ENCODE results near the gene PIM1. TPM values are rescaled to one million over a fixed set of nuclear protein-coding genes. Genes with fewer than 3 reads are reported as not detected.
A peak's percentile ranks its signal among the peaks of the same experiment; 100 is the strongest.
"Not testable (repeated sequence)": the region's sequence is repeated elsewhere in the genome, so short reads cannot be mapped to it uniquely, and the experiment has no call there.

PIM1 gene
- 100 to 1,000 TPM; 334 to 429 TPM for total RNA-seq

DNA sequence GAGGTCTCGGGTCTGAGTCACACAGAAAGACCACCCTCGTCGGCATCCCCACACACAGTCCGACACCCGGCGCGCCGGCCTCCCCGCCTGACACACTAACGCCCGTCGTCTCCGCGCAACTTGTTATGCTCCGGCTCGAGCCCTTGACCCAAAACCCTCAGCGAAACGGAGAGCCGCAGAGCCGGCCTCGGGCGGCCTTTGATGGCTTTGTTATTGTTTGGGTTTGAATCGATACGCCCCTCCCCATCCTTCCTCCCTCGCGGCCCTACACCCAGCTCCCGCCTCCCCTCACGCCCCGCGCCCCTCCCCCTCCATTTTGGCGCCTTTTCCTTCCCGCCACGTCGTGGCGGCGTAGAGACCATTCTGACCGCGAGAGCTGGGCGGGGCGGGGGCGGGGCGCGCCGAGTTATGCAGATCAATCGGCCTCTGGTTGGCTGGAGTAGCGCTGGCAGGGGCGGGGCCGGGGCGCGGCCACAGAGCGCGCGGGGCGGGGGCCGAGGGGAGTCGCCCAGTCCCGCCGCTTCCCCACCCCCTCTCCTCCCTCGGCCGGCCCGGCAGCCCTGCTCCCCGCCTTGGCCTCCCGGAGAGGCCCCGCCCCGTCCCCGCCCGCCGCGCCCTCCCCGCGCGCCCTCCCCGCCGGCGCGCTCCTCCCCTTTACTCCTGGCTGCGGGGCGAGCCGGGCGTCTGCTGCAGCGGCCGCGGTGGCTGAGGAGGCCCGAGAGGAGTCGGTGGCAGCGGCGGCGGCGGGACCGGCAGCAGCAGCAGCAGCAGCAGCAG, at the start of gene PIM1:
TSS of gene PIM1 (plus strand) at position 657 of the 777 bp plus-strand sequence. CDS start 424 bp downstream, outside the sequence.
- ATAC-seq (replicated peaks in 1 of 2) (peak; percentile 79 to 81), DNase-seq (peak; percentile 97)
- H3K4me1 Mint-ChIP-seq (ENCODE audit: low read depth), result peaks cover 40% of the 10 kb centered on the region
- H3K4me3 Mint-ChIP-seq, result peak within 1 kb of the TSS; percentile 94 to 99
- H3K36me3 Mint-ChIP-seq (ENCODE audit: insufficient read depth in 2 of 2), result peaks cover 34 to 38% of the 10 kb centered on the region in 2 donors
- peak within 1 kb of the TSS; percentile 98 for H3K27ac Mint-ChIP-seq
- H3K27me3 Mint-ChIP-seq (ENCODE audit: low read depth), result no peaks in the 10 kb centered on the region
- no peaks in the 10 kb centered on the region for H3K9me3 Mint-ChIP-seq

DNA sequence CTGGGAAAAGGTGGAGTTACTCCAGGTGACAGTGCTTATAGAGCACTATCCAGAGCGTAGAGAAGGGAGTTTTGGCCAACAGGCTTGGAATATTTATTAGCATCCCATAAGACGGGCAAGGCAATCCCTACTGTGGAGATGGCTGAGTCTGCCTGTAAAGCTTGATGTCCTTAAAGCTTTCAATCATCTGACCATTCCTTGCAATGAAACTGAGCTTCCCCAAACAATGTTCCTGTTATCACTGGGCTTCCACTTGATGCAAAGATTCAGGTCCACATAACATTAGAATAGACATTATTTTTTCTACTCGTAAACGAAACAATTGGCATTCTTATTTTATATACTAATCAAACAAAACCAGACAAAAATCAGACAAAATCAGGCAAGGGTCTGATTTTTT, 48.4 kb upstream of the PIM1 start:
- DNase-seq, result no peak
- H3K36me3 Mint-ChIP-seq (ENCODE audit: insufficient read depth in 2 of 2), result no peaks in the 10 kb centered on the region
- no peaks in the 10 kb centered on the region for H3K9me3 Mint-ChIP-seq
- ATAC-seq (replicated peaks in 1 of 2), result no peak
- H3K4me3 Mint-ChIP-seq, result no peak overlapping the region
- peaks cover 6% of the 10 kb centered on the region for H3K4me1 Mint-ChIP-seq (ENCODE audit: low read depth)
- peaks cover 15% of the 10 kb centered on the region for H3K27me3 Mint-ChIP-seq (ENCODE audit: low read depth)
- H3K27ac Mint-ChIP-seq, result no peak overlapping the region

DNA sequence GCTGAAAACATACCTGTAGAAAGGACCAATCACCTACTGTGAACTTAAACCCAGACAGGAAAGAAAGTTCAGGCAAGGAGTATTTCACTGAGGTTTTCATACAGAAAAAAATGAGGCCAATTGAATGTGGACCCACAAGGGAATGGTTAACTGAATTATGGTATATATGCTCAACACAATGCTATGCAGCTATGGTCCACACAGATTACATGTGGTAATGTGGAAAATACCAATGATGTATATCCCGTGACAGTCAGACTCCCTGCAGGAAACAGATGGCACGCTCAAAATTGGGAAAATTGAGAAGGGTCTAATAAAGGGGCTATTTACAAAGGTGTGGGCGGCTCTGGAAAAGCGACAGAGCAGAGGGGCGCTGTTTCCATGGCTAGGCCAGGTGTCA, 47.1 kb upstream of the PIM1 start:
- Mint-ChIP-seq H3K27ac (no peak overlapping the region), H3K27me3 (ENCODE audit: low read depth) (peaks cover 15% of the 10 kb centered on the region), H3K9me3 (no peaks in the 10 kb centered on the region), H3K36me3 (ENCODE audit: insufficient read depth in 2 of 2) (no peaks in the 10 kb centered on the region), H3K4me1 (ENCODE audit: low read depth) (peaks cover 6% of the 10 kb centered on the region), H3K4me3 (no peak overlapping the region)
- no peak for DNase-seq
- ATAC-seq (replicated peaks in 1 of 2), result no peak

DNA sequence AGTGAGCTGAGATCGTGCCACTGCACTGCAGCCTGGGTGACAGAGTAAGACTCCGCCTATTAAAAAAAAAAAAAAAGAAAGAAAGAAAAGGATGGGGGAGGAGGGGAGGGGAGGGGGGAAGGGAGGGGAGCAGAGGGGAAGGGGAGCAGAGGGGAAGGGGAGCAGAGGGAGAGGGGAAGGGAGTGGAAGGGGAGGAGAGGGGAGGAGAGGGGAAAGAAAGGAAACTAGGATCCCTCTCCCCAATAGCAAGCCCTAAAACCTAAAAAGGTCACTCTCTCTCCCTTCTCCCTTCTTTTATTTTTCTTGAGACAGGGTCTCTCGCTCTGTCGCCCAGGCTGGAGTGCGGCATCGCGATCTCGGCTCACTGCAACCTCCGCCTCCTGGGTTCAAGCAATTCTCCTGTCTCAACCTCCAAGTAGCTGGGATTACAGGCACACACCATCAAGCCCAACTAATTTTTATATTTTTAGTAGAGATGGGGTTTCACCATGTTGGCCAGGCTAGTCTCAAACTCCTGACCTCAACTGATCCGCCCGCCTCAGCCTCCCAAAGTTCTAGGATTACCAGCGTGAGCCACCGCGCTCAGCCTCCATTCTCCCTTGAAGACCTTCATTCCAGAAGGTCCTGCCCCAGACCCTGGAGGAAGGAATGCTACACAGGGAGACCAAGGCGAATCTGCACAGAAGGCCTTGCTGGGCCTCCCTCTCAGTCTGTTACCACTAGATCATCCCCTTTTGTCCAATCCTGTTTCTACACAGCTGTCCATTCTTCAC, 45.8 kb upstream of the PIM1 start:
- Mint-ChIP-seq H3K36me3 (ENCODE audit: insufficient read depth in 2 of 2) (no peaks in the 10 kb centered on the region), H3K9me3 (no peaks in the 10 kb centered on the region), H3K4me3 (no peak overlapping the region), H3K4me1 (ENCODE audit: low read depth) (peaks cover 4% of the 10 kb centered on the region), H3K27ac (no peak overlapping the region), H3K27me3 (ENCODE audit: low read depth) (peaks cover 15% of the 10 kb centered on the region)
- DNase-seq, result no peak
- ATAC-seq (replicated peaks in 1 of 2), result no peak

DNA sequence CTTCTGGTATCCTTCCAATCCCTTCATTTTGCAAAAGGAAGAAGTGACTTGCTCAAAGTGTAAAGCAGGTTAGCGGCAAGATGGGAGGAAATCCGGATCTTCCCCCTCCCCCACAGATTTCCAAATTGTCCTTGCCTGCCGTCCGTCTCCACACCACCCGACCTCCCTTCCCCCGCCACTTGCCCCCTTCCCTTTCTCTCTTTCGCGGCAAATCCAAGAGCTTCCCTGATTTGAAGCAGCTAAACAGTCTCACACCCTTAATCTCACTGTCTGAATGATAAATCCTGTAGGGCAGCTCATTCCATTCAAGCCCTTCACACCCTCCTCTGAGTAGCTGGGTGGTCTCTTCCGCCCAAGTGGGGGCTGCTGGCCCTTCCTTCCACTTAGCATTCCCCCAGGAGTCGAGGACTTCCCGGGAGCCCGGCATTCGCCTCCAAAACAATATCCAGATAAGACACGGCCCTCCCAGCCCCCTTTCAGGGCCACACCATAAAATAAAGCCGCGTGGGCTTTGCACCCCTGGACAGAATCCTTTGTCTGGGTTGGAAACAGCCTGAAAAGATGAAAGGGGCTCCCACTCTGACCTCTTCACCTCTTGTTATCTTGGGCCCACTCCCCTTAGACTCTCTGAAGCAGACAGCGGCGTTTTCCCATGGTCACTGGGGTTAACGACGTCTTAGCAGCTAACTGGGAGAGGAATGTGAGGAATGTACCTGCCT, 44.0 kb upstream of the PIM1 start:
- no peaks in the 10 kb centered on the region for H3K36me3 Mint-ChIP-seq (ENCODE audit: insufficient read depth in 2 of 2)
- no peaks in the 10 kb centered on the region for H3K4me1 Mint-ChIP-seq (ENCODE audit: low read depth)
- no peak overlapping the region for H3K27ac Mint-ChIP-seq
- peaks cover 15% of the 10 kb centered on the region for H3K27me3 Mint-ChIP-seq (ENCODE audit: low read depth)
- ATAC-seq (replicated peaks in 1 of 2), result no peak
- no peaks in the 10 kb centered on the region for H3K9me3 Mint-ChIP-seq
- DNase-seq, result no peak
- no peak overlapping the region for H3K4me3 Mint-ChIP-seq

DNA sequence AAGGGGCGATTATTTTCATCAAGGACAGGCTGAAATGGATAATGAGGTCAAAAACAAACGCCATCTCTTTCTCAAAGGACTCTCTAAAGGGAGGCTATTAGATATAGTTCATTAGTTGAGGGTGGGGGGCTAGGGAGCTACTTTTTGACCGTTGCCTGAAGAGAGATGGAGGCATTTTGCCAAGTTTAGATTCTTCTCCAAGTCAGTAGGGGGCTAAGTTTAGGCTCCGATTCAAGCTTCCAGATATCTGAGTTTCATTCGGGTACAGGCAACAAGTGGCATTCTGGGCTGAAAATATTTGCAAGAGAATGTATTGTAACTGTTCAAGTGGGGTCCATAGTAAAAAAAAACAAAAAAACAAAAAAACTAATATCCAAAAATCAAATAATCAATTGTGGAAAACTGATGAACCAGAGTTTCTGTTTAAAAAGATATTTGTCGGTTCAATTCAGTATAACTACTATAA, 43.4 kb upstream of the PIM1 start:
- Mint-ChIP-seq H3K36me3 (ENCODE audit: insufficient read depth in 2 of 2) (no peaks in the 10 kb centered on the region), H3K27ac (no peak overlapping the region), H3K27me3 (ENCODE audit: low read depth) (peaks cover 15% of the 10 kb centered on the region), H3K4me1 (ENCODE audit: low read depth) (peaks cover under 1% of the 10 kb centered on the region), H3K9me3 (no peaks in the 10 kb centered on the region), H3K4me3 (no peak overlapping the region)
- no peak for ATAC-seq (replicated peaks in 1 of 2)
- DNase-seq, result no peak

DNA sequence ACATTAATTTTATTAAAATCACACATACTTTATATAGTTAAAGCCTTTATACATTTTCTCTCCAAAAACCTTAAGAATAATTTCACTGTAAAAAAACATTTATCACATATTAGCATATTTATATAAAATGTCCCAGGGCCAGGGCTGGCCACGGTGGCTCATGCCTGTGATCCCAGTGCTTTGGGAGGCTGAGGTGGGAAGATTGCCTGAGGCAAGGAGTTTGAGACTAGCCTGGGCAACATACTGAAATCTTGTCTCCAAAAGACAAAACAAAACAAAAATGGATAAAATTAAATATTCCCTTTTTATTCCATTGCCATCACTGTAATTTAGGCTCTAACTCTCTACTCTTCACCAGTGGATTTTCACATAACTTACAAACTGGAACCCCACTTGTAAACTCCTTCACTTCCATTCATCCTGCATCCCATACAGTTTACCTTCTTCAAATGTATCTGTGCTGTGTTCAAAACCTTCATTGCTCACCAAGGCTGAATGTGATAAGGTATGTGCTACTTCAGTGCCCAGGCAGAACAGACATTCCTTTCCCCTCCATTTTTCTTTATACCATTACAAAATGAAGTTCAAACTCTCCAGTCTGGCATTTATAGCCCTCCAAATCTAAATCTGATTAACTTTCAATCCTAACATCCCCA, 42.9 kb upstream of the PIM1 start:
- Mint-ChIP-seq H3K4me1 (ENCODE audit: low read depth) (peaks cover 4% of the 10 kb centered on the region), H3K36me3 (ENCODE audit: insufficient read depth in 2 of 2) (no peaks in the 10 kb centered on the region), H3K27ac (no peak overlapping the region), H3K4me3 (no peak overlapping the region), H3K9me3 (no peaks in the 10 kb centered on the region), H3K27me3 (ENCODE audit: low read depth) (peaks cover 15% of the 10 kb centered on the region)
- ATAC-seq (replicated peaks in 1 of 2) (no peak), DNase-seq (no peak)

DNA sequence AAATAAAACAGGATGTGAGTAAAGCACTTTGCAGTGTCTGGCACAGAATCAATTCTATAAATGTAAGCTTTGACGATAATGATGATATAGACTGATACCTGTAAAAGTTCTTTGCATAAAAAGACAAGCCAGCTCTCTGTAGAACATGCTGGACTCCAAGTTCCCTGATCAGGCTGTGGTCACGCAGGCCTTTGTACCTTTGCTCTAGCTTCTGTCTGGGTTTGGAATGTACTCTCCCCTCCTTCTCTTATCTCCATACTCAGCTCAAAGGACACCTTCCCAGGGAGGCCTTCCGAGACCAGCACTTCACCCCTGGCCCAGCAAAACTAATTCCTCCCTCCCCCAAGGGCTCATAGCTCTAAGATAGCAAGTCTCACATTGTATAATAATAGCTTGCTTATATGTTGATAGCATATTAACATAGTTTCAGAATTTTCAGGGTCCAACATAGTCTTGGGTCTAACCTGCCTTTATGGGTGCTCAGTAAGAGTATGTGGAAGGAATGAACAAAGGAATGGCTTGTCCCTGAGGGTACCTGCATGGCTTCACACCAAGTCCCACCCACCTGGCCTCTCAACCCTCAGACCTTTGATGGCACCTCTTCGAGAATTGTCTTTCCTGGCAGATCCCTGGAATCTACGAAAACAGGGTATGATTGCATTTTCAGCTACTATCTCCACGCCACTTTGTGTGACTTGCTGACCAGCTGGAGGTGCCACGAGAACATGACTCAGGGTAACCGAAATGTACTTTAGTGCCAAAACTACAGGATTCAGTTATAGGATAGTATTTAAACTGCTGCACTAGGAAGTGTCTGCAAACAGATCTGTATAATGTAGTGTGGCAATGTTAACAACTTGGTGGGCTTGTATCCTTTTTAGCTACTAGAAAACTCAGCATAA, 41.7 kb upstream of the PIM1 start:
- no peak for ATAC-seq (replicated peaks in 1 of 2)
- no peak for DNase-seq
- Mint-ChIP-seq H3K4me3 (no peak overlapping the region), H3K27ac (no peak overlapping the region), H3K36me3 (ENCODE audit: insufficient read depth in 2 of 2) (no peaks in the 10 kb centered on the region), H3K4me1 (ENCODE audit: low read depth) (peaks cover 4% of the 10 kb centered on the region), H3K9me3 (no peaks in the 10 kb centered on the region), H3K27me3 (ENCODE audit: low read depth) (peaks cover 9% of the 10 kb centered on the region)

DNA sequence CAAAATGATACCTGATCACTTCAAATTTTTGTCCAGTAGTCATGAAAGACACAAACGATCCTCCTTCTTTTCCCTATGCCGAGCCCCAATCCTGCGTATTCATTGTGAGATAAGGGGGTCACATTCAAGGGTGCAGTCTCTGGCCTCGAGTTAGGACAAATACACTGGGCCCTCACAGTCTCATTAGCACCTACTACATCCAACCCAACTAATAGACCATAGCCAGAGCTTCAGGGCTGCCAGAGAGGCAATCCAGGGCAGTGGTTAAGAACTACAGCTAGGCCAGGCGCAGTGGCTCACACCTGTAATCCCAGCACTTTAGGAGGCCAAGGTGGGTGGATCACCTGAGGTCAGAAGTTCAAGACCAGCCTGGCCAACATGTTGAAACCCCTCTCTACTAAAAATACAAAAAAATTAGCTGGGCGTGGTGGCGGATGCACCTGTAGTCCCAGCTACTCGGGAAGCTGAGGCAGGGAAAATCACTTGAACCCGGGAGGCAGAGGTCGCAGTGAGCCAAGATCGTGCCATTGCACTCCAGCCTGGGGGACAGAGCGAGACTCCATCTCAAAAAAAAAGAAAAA, 41.0 kb upstream of the PIM1 start:
- ATAC-seq (replicated peaks in 1 of 2); H3K36me3 Mint-ChIP-seq (ENCODE audit: insufficient read depth in 2 of 2); H3K4me3 Mint-ChIP-seq; DNase-seq; H3K9me3 Mint-ChIP-seq; H3K27ac Mint-ChIP-seq; H3K27me3 Mint-ChIP-seq (ENCODE audit: low read depth); H3K4me1 Mint-ChIP-seq (ENCODE audit: low read depth): not testable (repeated sequence)

DNA sequence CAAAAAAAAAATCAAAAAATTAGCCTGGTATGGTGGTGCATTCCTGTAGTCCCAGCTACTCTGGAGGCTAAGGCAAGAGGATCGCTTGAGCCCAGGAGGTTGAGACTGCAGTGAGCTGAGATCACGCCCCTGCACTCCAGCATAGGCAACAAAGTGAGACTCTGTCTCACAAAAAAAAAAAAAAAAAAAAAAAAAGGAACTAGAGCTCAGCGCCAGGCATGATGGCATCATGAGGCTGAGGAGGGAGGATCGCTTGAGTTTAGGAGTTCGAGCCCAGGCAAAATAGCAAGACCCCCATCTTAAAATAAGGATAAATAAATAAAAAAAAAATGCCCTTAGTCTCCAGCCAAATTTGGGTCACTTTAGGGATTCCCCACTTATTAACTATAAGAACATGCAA, 40.4 kb upstream of the PIM1 start:
- no peaks in the 10 kb centered on the region for H3K9me3 Mint-ChIP-seq
- ATAC-seq (replicated peaks in 1 of 2) (no peak), DNase-seq (no peak)
- no peak overlapping the region for H3K27ac Mint-ChIP-seq
- peaks cover 10% of the 10 kb centered on the region for H3K4me1 Mint-ChIP-seq (ENCODE audit: low read depth)
- H3K27me3 Mint-ChIP-seq (ENCODE audit: low read depth), result peaks cover 8% of the 10 kb centered on the region
- H3K36me3 Mint-ChIP-seq (ENCODE audit: insufficient read depth in 2 of 2), result no peaks in the 10 kb centered on the region
- H3K4me3 Mint-ChIP-seq, result no peak overlapping the region

DNA sequence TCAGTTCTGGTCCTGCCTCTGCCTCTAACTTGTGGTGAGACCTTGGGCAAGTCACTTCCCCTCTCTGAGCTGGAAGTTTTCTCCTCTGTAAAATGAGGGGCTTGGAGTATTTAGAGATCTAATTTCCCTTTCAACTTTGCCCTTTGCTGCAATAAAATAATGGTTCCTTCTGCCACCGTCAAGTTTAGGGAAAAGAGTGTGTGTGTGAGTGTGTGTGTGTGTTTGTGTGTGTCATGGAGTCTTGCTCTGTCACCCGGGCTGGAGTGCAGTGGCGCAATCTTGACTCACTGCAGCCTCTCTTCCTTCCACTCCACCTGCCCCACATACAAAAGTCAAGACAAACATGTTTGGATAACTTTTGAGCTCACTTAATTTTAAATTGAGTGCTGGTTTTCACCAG, 39.2 kb upstream of the PIM1 start:
- Mint-ChIP-seq H3K27me3 (ENCODE audit: low read depth) (peaks cover 8% of the 10 kb centered on the region), H3K4me1 (ENCODE audit: low read depth) (peaks cover 17% of the 10 kb centered on the region), H3K4me3 (no peak overlapping the region), H3K27ac (no peak overlapping the region), H3K9me3 (no peaks in the 10 kb centered on the region), H3K36me3 (ENCODE audit: insufficient read depth in 2 of 2) (no peaks in the 10 kb centered on the region)
- DNase-seq, result no peak
- no peak for ATAC-seq (replicated peaks in 1 of 2)

Measured in activated T-cell treated with anti-CD3 and anti-CD28 coated beads, Interleukin-2, amount 50 U/mL, for 72 hours (primary cell).